ENCODE measurements around the gene PRKAG2. TPM values are rescaled to one million over a fixed set of nuclear protein-coding genes. Genes with fewer than 3 reads are reported as not detected.
A peak's percentile ranks its signal among the peaks of the same experiment; 100 is the strongest.

PRKAG2 gene
- total and polyA plus RNA-seq, 2 of the 8 experiments (the other 6 are each of a cell fraction or from before 2014, with no cell fraction given): 7.5 to 18.1 TPM

GRCh38 chr7:151699147-151699927 is 177.6 kb downstream of the PRKAG2 start:
- Histone ChIP-seq H3K56ac (replicated peaks; ENCODE audit: insufficient read length, low read depth, low read length) (no peak overlapping the region), H3K27ac (ENCODE audit: low read depth, low read length) (no peak overlapping the region), H3K23me2 (ENCODE audit: low read depth, low read length) (no peaks in the 10 kb centered on the region), H2BK15ac (ENCODE audit: low read length) (no peak overlapping the region), H3K9ac (replicated peaks in 1 of 4; ENCODE audit: extremely low read depth in 1 of 4, low read depth in 3 of 4, low read length in 3 of 4) (no peak overlapping the region), H3K36me3 (ENCODE audit: control insufficient read depth in 2 of 4, insufficient read depth in 4 of 4, low read length in 3 of 4) (no peaks in the 10 kb centered on the region), H2BK12ac (ENCODE audit: low read depth, low read length) (no peak overlapping the region), H3K27me3 (replicated peaks in 1 of 4; ENCODE audit: control insufficient read depth in 3 of 4, extremely low read depth in 1 of 4, insufficient read depth in 3 of 4, low read length in 3 of 4) (no peaks in the 10 kb centered on the region), H3K79me2 (ENCODE audit: control insufficient read depth in 1 of 2, insufficient read depth in 2 of 2, low read length in 2 of 2) (no peaks in the 10 kb centered on the region), H4K20me1 (replicated peaks in 1 of 2; ENCODE audit: control insufficient read depth in 1 of 2, insufficient read depth in 2 of 2, low read length in 2 of 2) (no peaks in the 10 kb centered on the region), H3K79me1 (ENCODE audit: low read depth, low read length) (no peaks in the 10 kb centered on the region), H3K4ac (replicated peaks; ENCODE audit: insufficient read length, low read depth, low read length) (no peak overlapping the region), H3K9me3 (ENCODE audit: insufficient read depth in 2 of 2, low read depth in 1 of 2, low read length in 1 of 2) (no peaks in the 10 kb centered on the region), H2AFZ (ENCODE audit: low read length) (no peak overlapping the region), H3K4me1 (replicated peaks in 1 of 4; ENCODE audit: control insufficient read depth in 3 of 4, insufficient read depth in 4 of 4, low read length in 3 of 4) (peaks cover 0 to 15% (median 10%) of the 10 kb centered on the region in 4 experiments; a peak in 6 of 7 replicates), H4K91ac (replicated peaks; ENCODE audit: insufficient read length, low read length) (no peak overlapping the region), H3K14ac (ENCODE audit: insufficient read length) (no peak overlapping the region), H2BK20ac (ENCODE audit: low read length) (no peak overlapping the region), H3K4me2 (ENCODE audit: insufficient read depth in 1 of 2, low read depth in 2 of 2, low read length in 2 of 2) (no peak overlapping the region), H3K18ac (ENCODE audit: extremely low read depth, low read length) (no peak overlapping the region), H2BK5ac (ENCODE audit: low read depth, low read length) (no peak overlapping the region), H4K5ac (ENCODE audit: insufficient read length, low read depth, low read length) (no peak overlapping the region), H3K4me3 (ENCODE audit: extremely low read depth in 1 of 4, insufficient read depth in 2 of 4, low read depth in 3 of 4, low read length in 4 of 4) (no peak overlapping the region), H2BK120ac (replicated peaks; ENCODE audit: low read depth, low read length) (no peak overlapping the region), H4K8ac (ENCODE audit: extremely low read depth, insufficient read depth, low read length) (peak overlapping the region; percentile 29; the same call in 1 of the 2 replicates), H3K23ac (ENCODE audit: insufficient read length) (no peak overlapping the region), H2AK5ac (ENCODE audit: low read depth, low read length) (no peak overlapping the region)
- FAIRE-seq (no peak), DNase-seq (ENCODE audit: low read depth in 1 of 2, low spot score in 2 of 2) (no peak)
- ChIA-PET POLR2A (ENCODE audit: partially characterized antibody) (no interaction called here), CTCF (ENCODE audit: partially characterized antibody) (interaction anchor here (0.7 to 2.0 kb wide), 4 partner anchors 18 to 79 kb away, joined by 3 to 8 read pairs (median 4); no protein-coding TSS in a partner anchor)
- WGBS, 2 experiments (ENCODE audit: extremely low coverage in 1 of 2, insufficient coverage in 1 of 2, insufficient read length in 1 of 2, insufficient replicate concordance in 2 of 2, low coverage in 1 of 2, low lambda C conversion rate in 2 of 2, missing lambda C conversion rate in 1 of 2): 86% methylated on average over 12 of the region's 16 CpGs; no CpG with 5 or more reads in 1 of the 2 experiments
- TF ChIP-seq TCF12 (IDR thresholded peaks at IDR 0.05; ENCODE audit: low read depth, low read length): no peak
- TF ChIP-seq USF2 (IDR thresholded peaks at IDR 0.05; ENCODE audit: low read length): no peak
- no peak for TF ChIP-seq RXRA (IDR thresholded peaks at IDR 0.05; ENCODE audit: insufficient read depth, low read depth, low read length)
- TF ChIP-seq EGR1 (IDR thresholded peaks at IDR 0.05; ENCODE audit: borderline replicate concordance, low read depth, low read length): no peak
- no peak for TF ChIP-seq SIX5 (IDR thresholded peaks at IDR 0.05; ENCODE audit: low read depth, low read length)
- no peak for TF ChIP-seq ZNF274 (IDR thresholded peaks at IDR 0.05; ENCODE audit: borderline replicate concordance, extremely low read depth, low read length)
- no peak for TF ChIP-seq JUN (IDR thresholded peaks at IDR 0.05; ENCODE audit: low read depth, low read length)
- no peak for TF ChIP-seq TEAD4 (IDR thresholded peaks at IDR 0.05; ENCODE audit: low read depth, low read length)
- TF ChIP-seq NRF1 (IDR thresholded peaks at IDR 0.05; ENCODE audit: low read depth, low read length): no peak
- no peak for TF ChIP-seq CREB1 (IDR thresholded peaks at IDR 0.05)

All from H1 (cell line).